PC-3 (cell line): Measurements from ENCODE around the gene PUS7L. TPM values are rescaled to one million over a fixed set of nuclear protein-coding genes. Genes with fewer than 3 reads are reported as not detected.

Experiments used
- ATAC-seq: fragments of 200-7000 bp; cut with Tn5 transposase; 2 replicates; pipeline ENCODE4 v1.9.1; 2020; ENCODE audit warnings: mild to moderate bottlenecking, moderate library complexity
- BruUV-seq: library from RNA; stranded (reverse); fragments of 400-500 nt; replicated peaks from 2 replicates; lab custom pipeline; 2021; lab: Mats Ljungman, UMichigan
- CTCF ChIA-PET: fragments of 300-600 bp; sonication (Branson Sonifier 250); formaldehyde crosslinking; loops from one replicate; lab custom pipeline; 2022; ENCODE audit warnings: antibody characterized with exemption; lab: Charles Lee
- POLR2A ChIA-PET: fragments of 300-600 bp; sonication (Branson Sonifier 250); formaldehyde crosslinking; loops from one replicate; lab custom pipeline; 2022; ENCODE audit warnings: antibody characterized with exemption; ENCODE audit not compliant: unreplicated experiment; lab: Charles Lee
- DNase-seq: peaks from one replicate; pipeline ENCODE4 v3.0.0-alpha.2; 2015
- H2AFZ ChIP-seq: fragments of 300-600 bp; sonication (generic); 2 replicates; pipeline ENCODE4 v1.6.0; 2016; ENCODE audit warnings: antibody characterized with exemption, low read length
- H3F3A ChIP-seq: fragments of 300-600 bp; sonication (generic); one replicate; pipeline ENCODE4 v1.6.0; 2017; ENCODE audit warnings: antibody characterized with exemption, low read length, control low read depth, mild to moderate bottlenecking; ENCODE audit not compliant: unreplicated experiment
- H3K27ac ChIP-seq: fragments of 300-600 bp; sonication (generic); 2 replicates; pipeline ENCODE4 v1.5.1; 2016; ENCODE audit warnings: mild to moderate bottlenecking, low read length
- H3K27me3 ChIP-seq: fragments of 300-600 bp; sonication (generic); 2 replicates; pipeline ENCODE4 v1.6.1; 2016; ENCODE audit warnings: low read length, mixed read lengths
- H3K36me3 ChIP-seq: fragments of 300-600 bp; sonication (generic); 2 replicates; pipeline ENCODE4 v1.6.1; 2016; ENCODE audit warnings: low read depth, mixed run types, low read length, mixed read lengths
- H3K4me1 ChIP-seq: fragments of 300-600 bp; sonication (generic); 2 replicates; pipeline ENCODE4 v1.5.1; 2016; ENCODE audit warnings: low read length; ENCODE audit not compliant: insufficient read depth
- H3K4me2 ChIP-seq: fragments of 300-600 bp; sonication (generic); 2 replicates; pipeline ENCODE4 v1.6.0; 2016; ENCODE audit warnings: low read length
- H3K4me3 ChIP-seq: fragments of 300-600 bp; sonication (generic); 2 replicates; pipeline ENCODE4 v1.5.1; 2016; ENCODE audit warnings: mild to moderate bottlenecking, low read length, mixed read lengths
- H3K79me2 ChIP-seq: fragments of 300-600 bp; sonication (generic); 2 replicates; pipeline ENCODE4 v1.6.1; 2017; ENCODE audit warnings: low read length, mixed read lengths
- H3K9ac ChIP-seq: fragments of 300-600 bp; sonication (generic); 2 replicates; pipeline ENCODE4 v1.6.0; 2016; ENCODE audit warnings: mild to moderate bottlenecking, low read length
- H3K9me2 ChIP-seq: fragments of 300-600 bp; sonication (generic); replicated peaks from 2 replicates; pipeline ENCODE4 v1.6.1; 2016; ENCODE audit warnings: mixed run types, low read length, mixed read lengths
- H3K9me3 ChIP-seq: fragments of 300-600 bp; sonication (generic); 2 replicates; pipeline ENCODE4 v1.6.1; 2016; ENCODE audit warnings: low read length, mixed read lengths
- H4K20me1 ChIP-seq: fragments of 300-600 bp; sonication (generic); 2 replicates; pipeline ENCODE4 v1.6.1; 2016; ENCODE audit warnings: low read length, mixed read lengths
- CTCF ChIP-seq: fragments of 300-600 bp; sonication (generic); conservative IDR thresholded peaks from 2 replicates; pipeline ENCODE4 v1.5.1; 2017; ENCODE audit warnings: antibody characterized with exemption, low read depth, mild to moderate bottlenecking, low read length
- EZH2 ChIP-seq: fragments of 300-600 bp; sonication (generic); IDR thresholded peaks from one replicate; pipeline ENCODE4 v1.6.1; 2017; ENCODE audit warnings: antibody characterized with exemption, mild to moderate bottlenecking, low read length; ENCODE audit not compliant: unreplicated experiment
- EZH2phosphoT487 ChIP-seq: fragments of 300-600 bp; sonication (generic); IDR thresholded peaks from 2 replicates; pipeline ENCODE4 v1.6.1; 2018; ENCODE audit warnings: mild to moderate bottlenecking, antibody characterized with exemption, low read length, borderline replicate concordance
- intact Hi-C: fragments of 100-400 bp; cut with micrococcal nuclease; formaldehyde crosslinking; loops from 2 replicates; pipeline ENCODE4 v1.9.0; 2023
- total RNA-seq: library from RNA; depleted of rRNA; stranded (reverse); fragments of >200 nt; gene quantifications from 2 replicates; pipeline ENCODE4 v1.2.3, GENCODE V29; 2014

The PUS7L gene
- total RNA-seq, 1 experiment from 2014 or later = 14.6 TPM

GRCh38 chr12:43676183-43676813 lies 82.3 kb downstream of the PUS7L start:
- Histone ChIP-seq H3K4me3 (no peak overlapping the region), H3K27me3 (peaks cover 38% of the 10 kb centered on the region), H3K27ac (no peak overlapping the region), H3K9ac (no peak overlapping the region), H3K9me3 (no peaks in the 10 kb centered on the region), H3K4me2 (no peak overlapping the region), H3K4me1 (no peaks in the 10 kb centered on the region), H3K79me2 (no peaks in the 10 kb centered on the region), H4K20me1 (no peaks in the 10 kb centered on the region), H2AFZ (no peak overlapping the region), H3K9me2 (no peaks in the 10 kb centered on the region), H3K36me3 (no peaks in the 10 kb centered on the region), H3F3A (no peaks in the 10 kb centered on the region)
- intact Hi-C loops = loop anchor here (5.0 kb wide), 1 partner anchor 324 kb away; no protein-coding TSS in a partner anchor
- ChIA-PET POLR2A (no interaction called here), CTCF (no interaction called here)
- peak; percentile 69 for TF ChIP-seq CTCF
- TF ChIP-seq EZH2 = no peak
- TF ChIP-seq EZH2phosphoT487 = no peak
- ATAC-seq = no peak; the same call in 1 of the 2 replicates
- DNase-seq = peak; percentile 60
- BruUV-seq = no TSS peak

GRCh38 chr12:43675048-43675904 lies 83.3 kb downstream of the PUS7L start:
- no TSS peak for BruUV-seq
- no peaks in the 10 kb centered on the region for H3F3A ChIP-seq
- no peaks in the 10 kb centered on the region for H3K79me2 ChIP-seq
- H3K27me3 ChIP-seq = peaks cover 34% of the 10 kb centered on the region
- no peaks in the 10 kb centered on the region for H3K9me2 ChIP-seq
- no peak overlapping the region for H3K27ac ChIP-seq
- no peaks in the 10 kb centered on the region for H3K36me3 ChIP-seq
- TF ChIP-seq CTCF (no peak), EZH2 (no peak), EZH2phosphoT487 (no peak)
- peak; percentile 25 for DNase-seq
- no peaks in the 10 kb centered on the region for H3K9me3 ChIP-seq
- ChIA-PET CTCF (no interaction called here), POLR2A (no interaction called here)
- no peak for ATAC-seq
- H3K9ac ChIP-seq = no peak overlapping the region
- no peaks in the 10 kb centered on the region for H3K4me1 ChIP-seq
- H3K4me3 ChIP-seq = no peak overlapping the region
- intact Hi-C loops = loop anchor here (5.0 kb wide), 1 partner anchor 323 kb away; no protein-coding TSS in a partner anchor
- H2AFZ ChIP-seq = no peak overlapping the region
- no peaks in the 10 kb centered on the region for H4K20me1 ChIP-seq
- no peak overlapping the region for H3K4me2 ChIP-seq

- no peaks in the 10 kb centered on the region for H3K4me1 ChIP-seq
- no peaks in the 10 kb centered on the region for H4K20me1 ChIP-seq
- H3F3A ChIP-seq = no peaks in the 10 kb centered on the region
- H3K79me2 ChIP-seq = no peaks in the 10 kb centered on the region
- BruUV-seq = no TSS peak
- H3K36me3 ChIP-seq = no peaks in the 10 kb centered on the region
- ChIA-PET POLR2A (no interaction called here), CTCF (interaction anchor here (0.5 kb wide), 1 partner anchor 334 kb away, joined by 3 read pairs; no protein-coding TSS in a partner anchor)
- ATAC-seq (no peak), DNase-seq (no peak)
- TF ChIP-seq CTCF (no peak), EZH2 (no peak), EZH2phosphoT487 (no peak)
- no peak overlapping the region for H3K4me2 ChIP-seq
- H3K27ac ChIP-seq = no peak overlapping the region
- no peaks in the 10 kb centered on the region for H3K9me2 ChIP-seq
- H3K9ac ChIP-seq = no peak overlapping the region
- H3K27me3 ChIP-seq = peaks cover 25% of the 10 kb centered on the region; the same call in 1 of the 2 replicates
- no peaks in the 10 kb centered on the region for H3K9me3 ChIP-seq
- H2AFZ ChIP-seq = no peak overlapping the region
- intact Hi-C loops = no loop called here
- H3K4me3 ChIP-seq = no peak overlapping the region
Observed at GRCh38 chr12:43669373-43669772, 89.2 kb downstream of the PUS7L start.
